GM12878 (cell line): ENCODE measurements around the gene GRIPAP1.

Experiments
- CTCF ChIP-seq, 3 experiments: IDR thresholded peaks in 2 of 3; conservative IDR thresholded peaks in 1 of 3; 2 replicates each; pipeline ENCODE4 v1.5.1; 2011; ENCODE audit warnings: low read depth in 3 of 3, low read length in 3 of 3, mild to moderate bottlenecking in 3 of 3, control low read depth in 2 of 3, moderate library complexity in 2 of 3, inconsistent platforms in 1 of 3, mixed read lengths in 1 of 3; ENCODE audit not compliant: control insufficient read depth in 2 of 3, insufficient read depth in 1 of 3; ENCODE audit errors: extremely low read depth in 1 of 3
- ELK1 ChIP-seq: IDR thresholded peaks from 2 replicates; pipeline ENCODE4 v1.6.1; 2012; ENCODE audit warnings: low read depth, low read length, improper control_type of control experiment
- EZH2 ChIP-seq: IDR thresholded peaks from 2 replicates; pipeline ENCODE4 v1.6.1; 2012; ENCODE audit warnings: low read depth, mild to moderate bottlenecking, control low read depth, inconsistent platforms, low read length, borderline replicate concordance; ENCODE audit not compliant: control insufficient read depth
- JUND ChIP-seq: IDR thresholded peaks from 2 replicates; pipeline ENCODE4 v1.6.1; 2012; ENCODE audit warnings: low read depth, mild to moderate bottlenecking, low read length, improper control_type of control experiment, moderate library complexity
- MYC ChIP-seq: IDR thresholded peaks from 2 replicates; pipeline ENCODE4 v1.6.1; 2011; ENCODE audit warnings: mild to moderate bottlenecking, low read length, moderate library complexity, inconsistent platforms; ENCODE audit not compliant: insufficient read depth, insufficient replicate concordance, insufficient read length, severe bottlenecking
- POLR2A ChIP-seq: IDR thresholded peaks from 2 replicates; pipeline ENCODE4 v1.6.1; 2011; ENCODE audit warnings: low read depth, mild to moderate bottlenecking, low read length
- POLR2AphosphoS5 ChIP-seq: IDR thresholded peaks from 2 replicates; pipeline ENCODE4 v1.6.1; 2011; ENCODE audit warnings: mild to moderate bottlenecking, low read length, inconsistent platforms
- REST ChIP-seq: IDR thresholded peaks from 2 replicates; pipeline ENCODE4 v1.6.1; 2012; ENCODE audit warnings: mild to moderate bottlenecking, low read depth, low read length
- SMARCA5 ChIP-seq: fragments of 450-650 bp; IDR thresholded peaks from 2 replicates; pipeline ENCODE4 v1.6.1; 2017; ENCODE audit warnings: mild to moderate bottlenecking
- SMC3 ChIP-seq: IDR thresholded peaks from 2 replicates; pipeline ENCODE4 v1.6.1; 2011; ENCODE audit warnings: low read length, improper control_type of control experiment, borderline replicate concordance
- SP1 ChIP-seq: IDR thresholded peaks from one replicate; pipeline ENCODE4 v1.6.1; 2011; ENCODE audit warnings: low read depth, low read length
- TCF12 ChIP-seq: IDR thresholded peaks from 2 replicates; pipeline ENCODE4 v1.6.1; 2011; ENCODE audit warnings: low read depth, mild to moderate bottlenecking, low read length
- USF2 ChIP-seq: IDR thresholded peaks from 2 replicates; pipeline ENCODE4 v1.6.1; 2011; ENCODE audit warnings: low read depth, low read length, improper control_type of control experiment, borderline replicate concordance
- ZNF384 ChIP-seq: IDR thresholded peaks from 2 replicates; pipeline ENCODE4 v1.6.1; 2012; ENCODE audit warnings: low read depth, mild to moderate bottlenecking, low read length, improper control_type of control experiment, borderline replicate concordance

- TF ChIP-seq CTCF (IDR thresholded peaks at IDR 0.05 in 2 of 3, conservative IDR thresholded peaks at IDR 0.05 in 1 of 3; ENCODE audit: control insufficient read depth in 2 of 3, extremely low read depth in 1 of 3, insufficient read depth in 1 of 3, low read depth in 3 of 3, low read length in 3 of 3) (no peak), REST (no peak), POLR2A (no peak), ZNF384 (no peak), JUND (no peak), TCF12 (no peak), MYC (no peak), SP1 (no peak), USF2 (no peak), POLR2AphosphoS5 (no peak), EZH2 (no peak), ELK1 (no peak), SMARCA5 (no peak), SMC3 (no peak)
These were observed 3.7 kb downstream of the GRIPAP1 start for GRCh38 chrX:48998391-48998790.
